D721Med (cell line): Measurements from ENCODE around the gene SLC7A1.

Experiments
- DNase-seq: peaks from one replicate; pipeline ENCODE4 v3.0.0; 2011; ENCODE audit warnings: low spot score; ENCODE audit not compliant: insufficient read length
- FAIRE-seq: peaks from 2 replicates; lab custom pipeline; 2011; peaks lifted over from hg19 to GRCh38; lab: Jason Lieb, UNC
- TF ChIP-seq, protein P1 (sequence below): IDR thresholded peaks from 2 replicates; pipeline ENCODE4 v1.5.1; 2012; ENCODE audit warnings: mild to moderate bottlenecking, control low read depth; ENCODE audit not compliant: insufficient read depth; ENCODE audit errors: missing control alignments

SLC7A1 gene

DNA sequence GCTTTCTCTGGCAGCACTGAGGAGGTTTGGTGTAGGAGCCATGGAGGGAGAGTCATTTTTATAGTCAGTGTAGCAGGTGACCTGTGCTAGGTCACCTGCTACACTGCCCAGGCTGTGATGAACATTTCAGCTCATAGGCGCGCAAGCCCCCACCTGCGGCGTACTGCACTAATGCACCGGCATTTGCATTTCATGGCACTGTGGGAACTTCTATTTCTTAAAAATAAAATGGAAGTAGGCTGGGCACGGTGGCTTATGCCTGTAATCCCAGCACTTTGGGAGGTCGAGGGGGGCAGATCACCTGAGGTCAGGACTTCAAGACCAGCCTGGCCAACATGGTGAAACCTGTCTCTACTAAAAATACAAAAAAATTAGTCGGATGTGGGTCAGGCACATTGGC, 101.0 kb downstream of the SLC7A1 start:
- TF ChIP-seq, protein P1, sequence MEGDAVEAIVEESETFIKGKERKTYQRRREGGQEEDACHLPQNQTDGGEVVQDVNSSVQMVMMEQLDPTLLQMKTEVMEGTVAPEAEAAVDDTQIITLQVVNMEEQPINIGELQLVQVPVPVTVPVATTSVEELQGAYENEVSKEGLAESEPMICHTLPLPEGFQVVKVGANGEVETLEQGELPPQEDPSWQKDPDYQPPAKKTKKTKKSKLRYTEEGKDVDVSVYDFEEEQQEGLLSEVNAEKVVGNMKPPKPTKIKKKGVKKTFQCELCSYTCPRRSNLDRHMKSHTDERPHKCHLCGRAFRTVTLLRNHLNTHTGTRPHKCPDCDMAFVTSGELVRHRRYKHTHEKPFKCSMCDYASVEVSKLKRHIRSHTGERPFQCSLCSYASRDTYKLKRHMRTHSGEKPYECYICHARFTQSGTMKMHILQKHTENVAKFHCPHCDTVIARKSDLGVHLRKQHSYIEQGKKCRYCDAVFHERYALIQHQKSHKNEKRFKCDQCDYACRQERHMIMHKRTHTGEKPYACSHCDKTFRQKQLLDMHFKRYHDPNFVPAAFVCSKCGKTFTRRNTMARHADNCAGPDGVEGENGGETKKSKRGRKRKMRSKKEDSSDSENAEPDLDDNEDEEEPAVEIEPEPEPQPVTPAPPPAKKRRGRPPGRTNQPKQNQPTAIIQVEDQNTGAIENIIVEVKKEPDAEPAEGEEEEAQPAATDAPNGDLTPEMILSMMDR = no peak
- FAIRE-seq = no peak
- no peak for DNase-seq

DNA sequence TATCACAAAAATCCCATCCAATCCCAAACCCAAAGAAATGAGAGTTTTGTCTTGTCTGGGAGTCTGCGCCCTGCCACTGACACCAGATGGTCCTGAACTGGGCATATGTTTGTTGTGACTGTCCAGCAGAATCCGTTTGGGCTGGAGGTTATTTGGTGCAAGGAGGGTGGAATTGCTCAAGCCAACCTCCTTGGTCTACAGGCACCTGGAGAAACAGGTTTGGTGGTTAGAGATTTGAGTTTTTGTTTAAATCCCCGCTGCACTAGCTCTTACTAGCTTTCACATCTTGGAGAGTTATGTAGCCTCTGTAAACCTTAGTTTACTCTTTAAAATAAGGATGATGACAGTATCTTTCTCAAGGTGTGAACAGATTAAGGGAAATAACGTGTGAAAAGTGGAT, 101.7 kb downstream of the SLC7A1 start:
- FAIRE-seq = no peak
- no peak for DNase-seq
- TF ChIP-seq, protein P1 = no peak

DNA sequence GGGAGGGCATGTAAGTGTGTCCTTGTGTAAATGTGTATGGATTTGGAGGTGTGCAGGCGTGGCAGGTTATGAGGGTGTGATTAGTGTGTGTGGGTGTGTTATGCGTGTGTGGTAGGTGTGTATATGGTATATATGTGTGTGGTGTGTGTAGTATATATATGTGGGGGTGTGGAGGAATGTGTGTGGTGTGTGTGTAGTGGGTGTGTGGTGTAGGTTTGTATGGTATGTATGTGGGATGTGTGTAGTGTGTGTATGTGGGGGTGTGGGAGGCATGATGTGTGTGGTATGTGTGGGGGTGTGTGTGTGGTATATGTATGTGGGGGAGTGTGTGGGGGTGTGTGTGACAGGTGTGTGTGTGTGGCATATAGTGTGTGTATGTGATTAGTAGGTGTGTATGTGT, 104.2 kb downstream of the SLC7A1 start:
- FAIRE-seq (no peak), DNase-seq (no peak)

DNA sequence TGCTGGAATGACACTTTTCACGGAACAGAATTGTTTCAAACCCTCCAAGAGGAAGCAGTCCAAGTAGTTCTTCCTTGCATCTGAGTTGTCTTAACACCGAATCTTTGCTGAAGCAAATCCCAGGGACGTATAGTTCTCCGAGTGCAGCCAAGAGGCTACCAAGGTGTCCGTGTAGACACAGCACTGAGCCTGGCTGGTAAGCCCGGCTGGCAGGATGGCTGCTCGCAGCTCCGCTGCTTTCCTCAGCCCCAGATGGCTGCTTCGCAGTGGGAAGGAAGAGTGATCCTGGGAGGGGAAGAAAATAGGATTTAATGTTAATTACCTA, 105.0 kb downstream of the SLC7A1 start:
- TF ChIP-seq, protein P1 = no peak
- FAIRE-seq (no peak), DNase-seq (no peak)

More for the DNA sequence above, 104.2 kb downstream of the SLC7A1 start:
- TF ChIP-seq, protein P1 = no peak

DNA sequence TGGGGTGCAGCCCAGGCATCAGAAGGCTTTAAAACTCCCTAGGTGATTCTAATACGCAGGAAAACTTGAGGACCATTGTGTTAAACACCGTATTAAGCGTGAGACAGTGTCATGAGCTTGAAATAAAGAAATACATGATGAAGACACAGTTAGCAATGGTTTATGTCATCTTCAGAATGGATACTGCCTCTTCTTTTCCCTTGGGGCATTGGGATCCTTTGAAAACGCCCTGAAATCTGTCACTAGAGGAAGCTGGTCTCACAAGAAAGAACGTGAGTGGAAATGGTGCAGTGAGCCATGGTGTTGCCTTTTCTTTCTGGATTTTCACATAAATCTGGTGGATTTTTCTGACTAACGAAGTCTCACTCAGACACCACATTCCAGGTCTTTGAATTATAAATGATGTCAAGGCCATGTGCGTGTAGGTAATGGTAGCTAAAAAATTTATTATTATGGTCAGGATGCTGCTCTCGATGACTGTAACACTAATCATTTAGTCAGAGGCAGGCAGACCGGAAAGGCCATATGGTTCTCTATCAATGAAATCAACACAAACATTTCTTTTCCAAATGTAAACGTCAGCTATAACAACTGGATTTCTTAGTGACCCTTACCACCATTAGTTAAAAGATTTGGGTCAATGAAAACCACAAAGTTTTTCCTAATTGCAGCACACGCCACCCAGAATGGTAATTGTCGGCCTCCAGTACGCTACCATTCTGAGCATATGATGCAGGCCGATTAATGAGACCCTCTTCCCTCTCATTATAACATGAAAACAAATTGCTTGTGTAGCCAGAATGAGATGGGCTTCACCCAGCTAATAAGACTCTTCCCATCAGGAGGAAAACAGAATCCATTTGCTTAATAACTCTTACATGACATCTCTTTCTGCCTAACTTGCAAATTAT, 105.6 kb downstream of the SLC7A1 start:
- DNase-seq (no peak), FAIRE-seq (no peak)
- TF ChIP-seq, protein P1 = no peak

DNA sequence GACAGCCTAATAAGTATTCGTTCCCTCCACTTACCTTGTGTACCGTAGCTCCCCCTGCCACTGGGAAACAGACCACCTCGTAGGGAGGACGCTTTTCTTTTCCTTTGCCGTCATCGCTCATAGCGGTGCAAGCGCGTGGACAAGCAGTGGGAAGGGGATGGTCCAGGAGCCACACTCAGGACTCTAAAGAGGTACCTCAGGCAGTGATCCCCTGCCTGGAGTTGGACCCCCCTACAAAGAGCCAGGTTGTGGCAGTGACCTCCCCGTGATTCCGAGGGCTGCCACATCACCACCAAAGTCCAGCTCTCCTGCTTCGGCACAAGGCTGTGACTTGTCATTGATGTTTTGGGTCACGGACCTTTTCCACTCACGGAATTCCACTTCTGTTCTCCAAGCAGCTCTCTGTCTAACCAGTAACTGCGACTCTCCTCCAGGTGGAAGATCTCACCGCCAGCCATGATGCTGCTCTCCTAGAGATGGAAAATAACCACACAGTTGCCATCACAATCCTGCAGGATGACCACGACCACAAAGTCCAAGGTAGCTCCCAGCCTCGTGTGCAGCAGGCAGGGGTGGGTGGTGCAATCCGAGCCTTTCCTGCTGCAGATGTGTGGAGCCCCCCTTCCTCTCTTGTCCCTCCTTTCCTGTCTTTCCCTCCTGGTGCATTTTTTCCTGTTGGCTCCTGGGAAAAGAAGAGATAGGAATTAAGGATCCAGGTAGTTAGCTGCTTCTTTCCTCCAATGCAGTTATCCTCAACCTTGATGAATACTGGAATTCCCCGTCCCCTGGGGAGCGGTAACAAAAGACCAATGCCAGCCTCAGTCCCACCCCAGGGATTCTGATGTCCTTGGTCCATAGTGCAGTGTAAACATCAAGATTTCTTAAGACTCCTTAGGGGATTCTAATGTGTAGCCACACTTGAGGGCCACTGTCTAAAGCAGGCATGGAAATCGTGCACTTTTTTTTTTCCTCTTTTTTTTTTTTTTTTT, 107.7 kb downstream of the SLC7A1 start:
- TF ChIP-seq, protein P1 = no peak
- no peak for DNase-seq
- FAIRE-seq = no peak
